Measurements from ENCODE around the gene HS6ST3.

GRCh38 chr13:96248996-96249395 is 159.1 kb downstream of the HS6ST3 start:
- TF ChIP-seq POLR2AphosphoS5 (IDR thresholded peaks at IDR 0.05; ENCODE audit: low read depth, low read length) (no peak), POLR2A (IDR thresholded peaks at IDR 0.05; ENCODE audit: low read depth, low read length) (no peak)

Data from GM12892 (cell line).